Hepatocyte (in vitro differentiated cells): ENCODE results near the gene ZNF8. TPM values are rescaled to one million over a fixed set of nuclear protein-coding genes. Genes with fewer than 3 reads are reported as not detected.
A peak's percentile ranks its signal among the peaks of the same experiment; 100 is the strongest.

Experiments used
- DNase-seq: peaks from one replicate; pipeline ENCODE4 v3.0.0-alpha.2; 2016; ENCODE audit warnings: low spot score
- H2AFZ ChIP-seq: fragments of 200-600 bp; sonication (generic); 2 replicates; pipeline ENCODE4 v1.6.0; 2016; ENCODE audit warnings: antibody characterized with exemption, mild to moderate bottlenecking
- H3K27ac ChIP-seq: fragments of 200-600 bp; sonication (generic); 2 replicates; pipeline ENCODE4 v1.5.1; 2016; ENCODE audit warnings: mild to moderate bottlenecking
- H3K27me3 ChIP-seq: fragments of 200-600 bp; sonication (generic); 2 replicates; pipeline ENCODE4 v1.6.1; 2016
- H3K36me3 ChIP-seq: fragments of 200-600 bp; sonication (generic); replicated peaks from 2 replicates; pipeline ENCODE4 v1.5.1; 2016; ENCODE audit warnings: low read depth; ENCODE audit not compliant: insufficient read depth
- H3K4me1 ChIP-seq: fragments of 200-600 bp; sonication (generic); 2 replicates; pipeline ENCODE4 v1.5.1; 2016; ENCODE audit warnings: mild to moderate bottlenecking, moderate library complexity; ENCODE audit not compliant: insufficient read depth
- H3K4me2 ChIP-seq: fragments of 200-600 bp; sonication (generic); 2 replicates; pipeline ENCODE4 v1.6.0; 2016
- H3K4me3 ChIP-seq: fragments of 200-600 bp; sonication (generic); 2 replicates; pipeline ENCODE4 v1.5.1; 2016; ENCODE audit warnings: mild to moderate bottlenecking
- H3K79me2 ChIP-seq: fragments of 200-600 bp; sonication (generic); 2 replicates; pipeline ENCODE4 v1.6.0; 2017; ENCODE audit warnings: mild to moderate bottlenecking
- H3K9me2 ChIP-seq: fragments of 200-600 bp; sonication (generic); replicated peaks from 2 replicates; pipeline ENCODE4 v1.6.0; 2017; ENCODE audit warnings: mild to moderate bottlenecking; ENCODE audit not compliant: insufficient read depth
- H3K9me3 ChIP-seq: fragments of 200-600 bp; sonication (generic); 2 replicates; pipeline ENCODE4 v1.5.1; 2016; ENCODE audit warnings: low read depth, mild to moderate bottlenecking
- H4K20me1 ChIP-seq: fragments of 200-600 bp; sonication (generic); 2 replicates; pipeline ENCODE4 v1.6.0; 2016; ENCODE audit warnings: mild to moderate bottlenecking; ENCODE audit not compliant: insufficient read depth, poor library complexity, severe bottlenecking
- CTCF ChIP-seq: fragments of 200-600 bp; sonication (generic); IDR thresholded peaks from 2 replicates; pipeline ENCODE4 v1.5.1; 2016; ENCODE audit warnings: antibody characterized with exemption, mild to moderate bottlenecking; ENCODE audit not compliant: poor library complexity
- EZH2 ChIP-seq: fragments of 200-600 bp; sonication (generic); IDR thresholded peaks from 2 replicates; pipeline ENCODE4 v1.6.1; 2016; ENCODE audit warnings: antibody characterized with exemption, mild to moderate bottlenecking, borderline replicate concordance
- EZH2phosphoT487 ChIP-seq: fragments of 200-600 bp; sonication (generic); IDR thresholded peaks from one replicate; pipeline ENCODE4 v1.6.1; 2018; ENCODE audit warnings: antibody characterized with exemption, mild to moderate bottlenecking, low read depth, moderate library complexity; ENCODE audit not compliant: unreplicated experiment, severe bottlenecking
- WGBS: methylation state at CpG from one replicate; pipeline ENCODE4 v1.1.6; 2016; ENCODE audit warnings: low lambda C conversion rate; ENCODE audit errors: missing lambda C conversion rate; 5-methylcytosine and 5-hydroxymethylcytosine counted together
- polyA plus RNA-seq: library from polyadenylated mRNA; unstranded; fragments of >200 nt; fragmentation: Nextera tagmentation; extraction: Ambion mirVana; gene quantifications from 2 replicates; pipeline ENCODE4 v1.2.1, GENCODE V29; 2016
- total RNA-seq: library from RNA; depleted of rRNA; stranded (reverse); fragments of >200 nt; gene quantifications from 2 replicates; pipeline ENCODE4 v1.2.3, GENCODE V29; 2014

The ZNF8 gene
- total and polyA plus RNA-seq, 2 experiments from 2014 or later = 1.4 to 8.7 TPM

- H3K36me3 ChIP-seq = no peaks in the 10 kb centered on the region
- 97% methylated on average over 7 of the region's 7 CpGs for WGBS
- H3K79me2 ChIP-seq = peaks cover 20% of the 10 kb centered on the region
- no peak overlapping the region for H3K4me3 ChIP-seq
- DNase-seq = no peak
- H3K9me2 ChIP-seq = no peaks in the 10 kb centered on the region
- H2AFZ ChIP-seq = no peak overlapping the region
- no peaks in the 10 kb centered on the region for H3K4me1 ChIP-seq
- no peak overlapping the region for H3K27ac ChIP-seq
- TF ChIP-seq EZH2phosphoT487 (no peak), EZH2 (no peak), CTCF (no peak)
- no peaks in the 10 kb centered on the region for H3K27me3 ChIP-seq
- no peaks in the 10 kb centered on the region for H4K20me1 ChIP-seq
- no peak overlapping the region for H3K4me2 ChIP-seq
- H3K9me3 ChIP-seq = no peaks in the 10 kb centered on the region
These were observed 21.9 kb downstream of the ZNF8 start for GRCh38 chr19:58300620-58301019.

DNA sequence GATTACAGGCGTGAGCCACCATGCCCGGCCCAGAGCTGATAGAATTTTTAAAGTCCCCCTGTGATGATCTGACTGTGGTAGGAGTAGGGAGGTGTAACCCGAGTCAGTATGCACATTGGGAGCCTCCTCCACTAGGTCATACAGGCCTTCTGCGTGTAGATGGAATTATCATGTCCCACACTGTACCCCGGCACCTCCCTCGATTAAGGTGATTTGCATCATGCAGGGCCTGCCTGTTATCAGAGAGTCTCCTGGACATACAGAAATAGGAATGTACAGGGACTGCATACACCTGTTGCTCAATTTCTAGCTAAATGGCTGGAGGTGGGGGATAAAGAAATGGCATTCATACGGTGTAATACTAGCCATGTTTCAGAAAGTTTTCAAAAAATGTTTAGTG is 25.5 kb downstream of the ZNF8 start:
- Histone ChIP-seq H3K9me2 (no peaks in the 10 kb centered on the region), H3K4me2 (peak overlapping the region; percentile 75), H3K9me3 (no peaks in the 10 kb centered on the region), H3K4me3 (no peak overlapping the region), H4K20me1 (no peaks in the 10 kb centered on the region), H2AFZ (no peak overlapping the region), H3K27ac (peak overlapping the region; percentile 79), H3K36me3 (no peaks in the 10 kb centered on the region), H3K27me3 (no peaks in the 10 kb centered on the region), H3K79me2 (peaks cover 37% of the 10 kb centered on the region), H3K4me1 (peaks cover 9% of the 10 kb centered on the region)
- no peak for DNase-seq
- WGBS = 78% methylated on average over 7 of the region's 7 CpGs
- TF ChIP-seq CTCF (no peak), EZH2phosphoT487 (no peak), EZH2 (no peak)

DNA sequence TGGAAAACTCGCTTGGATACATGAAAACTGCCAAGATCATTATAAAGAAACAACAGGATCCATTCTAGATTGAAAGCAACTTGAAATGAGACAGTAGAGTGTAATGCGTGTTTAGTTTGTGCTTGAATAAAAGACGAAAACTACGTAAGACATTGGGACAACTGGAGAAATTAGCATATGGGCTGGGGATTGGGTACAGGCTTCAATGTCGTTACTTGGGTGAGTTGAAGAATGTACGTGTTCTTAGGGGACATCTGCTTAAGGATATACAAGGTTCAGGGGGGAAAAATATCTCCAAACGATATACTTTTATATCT is 26.0 kb downstream of the ZNF8 start:
- Histone ChIP-seq H3K27ac (peak overlapping the region; percentile 79), H3K79me2 (peaks cover 39% of the 10 kb centered on the region), H3K9me2 (no peaks in the 10 kb centered on the region), H3K4me1 (peaks cover 9% of the 10 kb centered on the region), H3K4me3 (peak overlapping the region; percentile 34), H2AFZ (peak overlapping the region; percentile 73), H3K36me3 (no peaks in the 10 kb centered on the region), H3K27me3 (no peaks in the 10 kb centered on the region), H3K4me2 (peak overlapping the region; percentile 75), H4K20me1 (no peaks in the 10 kb centered on the region), H3K9me3 (no peaks in the 10 kb centered on the region)
- TF ChIP-seq CTCF = no peak
- no peak for TF ChIP-seq EZH2phosphoT487
- TF ChIP-seq EZH2 = no peak
- 13% methylated on average over 7 of the region's 7 CpGs for WGBS
- DNase-seq = no peak
